HepG2 (cell line): ENCODE data around the gene BTF3L4. TPM values are rescaled to one million over a fixed set of nuclear protein-coding genes. Genes with fewer than 3 reads are reported as not detected.

Experiments used
- ATAC-seq: fragments of 200-7000 bp; cut with Tn5 transposase; 3 replicates; pipeline ENCODE4 v1.9.1; 2020; ENCODE audit warnings: mild to moderate bottlenecking, moderate library complexity
- BruUV-seq: library from RNA; stranded (reverse); fragments of 400-500 nt; replicated peaks from 2 replicates; lab custom pipeline; 2021; lab: Mats Ljungman, UMichigan
- CTCF ChIA-PET: fragments of 300-600 bp; formaldehyde crosslinking; extraction: SDS; loops from one replicate; lab custom pipeline; 2021; ENCODE audit warnings: low total read pairs, inconsistent platforms, low intra/inter-chr PET ratio; lab: Yijun Ruan, JAX
- POLR2A ChIA-PET: fragments of 350-600 bp; sonication (Branson Sonifier 250); formaldehyde crosslinking; loops from one replicate; lab custom pipeline; 2020; ENCODE audit warnings: antibody characterized with exemption, inconsistent platforms; lab: Yijun Ruan, JAX
- DNase-seq: peaks from one replicate; pipeline ENCODE4 v3.0.0-alpha.2; 2015; ENCODE audit warnings: low spot score
- FAIRE-seq: peaks from 3 replicates; lab custom pipeline; 2011; peaks lifted over from hg19 to GRCh38; lab: Jason Lieb, UNC
- H2AFZ ChIP-seq: one replicate; pipeline ENCODE4 v1.6.1; 2011; ENCODE audit warnings: low read length, inconsistent platforms
- H3K27ac ChIP-seq: fragments of 300-600 bp; 3 replicates; pipeline ENCODE4 v1.8.0; 2011; ENCODE audit warnings: mixed run types, mild to moderate bottlenecking, mixed read lengths, low read length, inconsistent platforms; ENCODE audit not compliant: insufficient read depth; ENCODE audit errors: extremely low read length
- H3K27me3 ChIP-seq, 2 experiments: fragments of 200-600 bp in 1 of 2; 2 replicates in 1 of 2; 3 replicates in 1 of 2; pipeline versions ENCODE4 v1.6.0 to v1.8.0; 2011; ENCODE audit warnings: low read length in 2 of 2, mild to moderate bottlenecking in 2 of 2, moderate library complexity in 2 of 2, inconsistent platforms in 1 of 2; ENCODE audit not compliant: insufficient read depth in 2 of 2, control insufficient read depth in 1 of 2
- H3K36me3 ChIP-seq, 2 experiments: fragments of 200-600 bp in 1 of 2; replicated peaks in 1 of 2; 2 replicates in 1 of 2; 3 replicates in 1 of 2; pipeline versions ENCODE4 v1.5.1 to v1.8.0; 2011; ENCODE audit warnings: low read length in 2 of 2, inconsistent platforms in 1 of 2; ENCODE audit not compliant: insufficient read depth in 2 of 2, control insufficient read depth in 1 of 2
- H3K4me1 ChIP-seq: 2 replicates; pipeline ENCODE4 v1.5.1; 2012; ENCODE audit warnings: low read length, inconsistent platforms; ENCODE audit not compliant: insufficient read depth
- H3K4me2 ChIP-seq: 2 replicates; pipeline ENCODE4 v1.6.0; 2011; ENCODE audit warnings: low read depth, low read length, inconsistent platforms
- H3K4me3 ChIP-seq, 3 experiments: fragments of 200-600 bp in 1 of 3; sonication (generic), shearing (Covaris generic) in 1 of 3; replicated peaks in 1 of 3; 2 replicates each; pipeline ENCODE4 v1.5.1; 2011 to 2016; ENCODE audit warnings: low read length in 3 of 3, inconsistent platforms in 2 of 3, low read depth in 2 of 3, mild to moderate bottlenecking in 2 of 3, control low read depth in 1 of 3, mixed read lengths in 1 of 3; ENCODE audit not compliant: insufficient read depth in 1 of 3
- H3K79me2 ChIP-seq: one replicate; pipeline ENCODE4 v1.6.1; 2011; ENCODE audit warnings: low read length, inconsistent platforms; ENCODE audit not compliant: insufficient read depth
- H3K9ac ChIP-seq: 2 replicates; pipeline ENCODE4 v1.6.0; 2011; ENCODE audit warnings: mild to moderate bottlenecking, low read depth, low read length, inconsistent platforms; ENCODE audit not compliant: insufficient read depth
- H3K9me3 ChIP-seq: 2 replicates; pipeline ENCODE4 v1.5.1; 2012; ENCODE audit warnings: mild to moderate bottlenecking, low read length
- H4K20me1 ChIP-seq: 2 replicates; pipeline ENCODE4 v1.6.0; 2011; ENCODE audit warnings: inconsistent platforms, mild to moderate bottlenecking, low read length, moderate library complexity; ENCODE audit not compliant: insufficient read depth
- KLF15 ChIP-seq: sonication (generic); formaldehyde crosslinking; IDR thresholded peaks from 2 replicates; pipeline ENCODE4 v1.8.1; 2023; ENCODE audit warnings: borderline replicate concordance, mild to moderate bottlenecking, inconsistent platforms, missing genetic modification reagents, mixed read lengths
- SMARCC2 ChIP-seq: fragments of 450-650 bp; IDR thresholded peaks from 2 replicates; pipeline ENCODE4 v1.6.1; 2017; ENCODE audit warnings: antibody characterized with exemption, mild to moderate bottlenecking
- STAT5B ChIP-seq: sonication (generic); formaldehyde crosslinking; IDR thresholded peaks from 2 replicates; pipeline ENCODE4 v1.4.0; 2020; ENCODE audit warnings: missing genetic modification reagents
- WIZ ChIP-seq: sonication (generic); formaldehyde crosslinking; IDR thresholded peaks from 2 replicates; pipeline ENCODE4 v1.5.1; 2020; ENCODE audit warnings: mild to moderate bottlenecking, missing genetic modification reagents
- ZC3H13 ChIP-seq: sonication (generic); formaldehyde crosslinking; IDR thresholded peaks from 2 replicates; pipeline ENCODE4 v1.8.1; 2023; ENCODE audit warnings: mild to moderate bottlenecking, missing genetic modification reagents, moderate library complexity
- ZFAT ChIP-seq: sonication (generic); formaldehyde crosslinking; conservative IDR thresholded peaks from 2 replicates; pipeline ENCODE4 v1.8.1; 2023; ENCODE audit warnings: missing genetic modification reagents, inconsistent platforms
- ZFP90 ChIP-seq: sonication (generic); formaldehyde crosslinking; IDR thresholded peaks from 2 replicates; pipeline ENCODE4 v1.8.0; 2022; ENCODE audit warnings: missing genetic modification reagents, mild to moderate bottlenecking, inconsistent platforms, borderline replicate concordance
- ZNF512 ChIP-seq: sonication (generic); formaldehyde crosslinking; IDR thresholded peaks from 2 replicates; pipeline ENCODE4 v1.4.0; 2020; ENCODE audit warnings: mild to moderate bottlenecking, missing genetic modification reagents
- ZNF605 ChIP-seq: sonication (generic); formaldehyde crosslinking; IDR thresholded peaks from 2 replicates; pipeline ENCODE4 v1.8.0; 2022; ENCODE audit warnings: mild to moderate bottlenecking, missing genetic modification reagents
- WGBS: methylation state at CpG from one replicate; pipeline ENCODE4 v1.1.6; 2017; ENCODE audit warnings: low lambda C conversion rate; 5-methylcytosine and 5-hydroxymethylcytosine counted together
- in situ Hi-C: cut with HindIII; loops from 2 replicates; pipeline ENCODE4 v1.10.0; 2017; ENCODE audit warnings: low pct_unique_long_range_greater_than_20kb; ENCODE audit not compliant: extremely low pct_ligation_motif_present
- intact Hi-C: fragments of 100-400 bp; cut with micrococcal nuclease; formaldehyde crosslinking; loops from one replicate; pipeline ENCODE4 v1.10.0; 2022; ENCODE audit not compliant: unreplicated experiment
- polyA plus RNA-seq, 8 experiments: library from polyadenylated mRNA; depleted of rRNA in 3 of 8; stranded (reverse) in 7 of 8; unstranded in 1 of 8; fragments of >200 nt; fragmentation: Illumina TruSeq in 4 of 8; extraction: Trizol in 4 of 8; gene quantifications; 2 replicates each; pipeline versions ENCODE4 v1.2.1 to v1.2.3, GENCODE V29; 2011 to 2016; ENCODE audit warnings: low read depth in 4 of 8, missing spikeins in 1 of 8, mixed read lengths in 1 of 8; ENCODE audit not compliant: insufficient read depth in 1 of 8
- total RNA-seq, 5 experiments: library from RNA; depleted of rRNA; stranded (reverse); fragments of >200 nt; fragmentation: Illumina TruSeq; extraction: Trizol; gene quantifications; 2 replicates each; pipeline ENCODE4 v1.2.3, GENCODE V29; 2016; ENCODE audit warnings: low read depth in 1 of 5

Gene BTF3L4
- total and polyA plus RNA-seq, 2 of the 13 experiments (the other 11 are each of a cell fraction or from before 2014, with no cell fraction given), result 59.0 to 74.3 TPM

DNA sequence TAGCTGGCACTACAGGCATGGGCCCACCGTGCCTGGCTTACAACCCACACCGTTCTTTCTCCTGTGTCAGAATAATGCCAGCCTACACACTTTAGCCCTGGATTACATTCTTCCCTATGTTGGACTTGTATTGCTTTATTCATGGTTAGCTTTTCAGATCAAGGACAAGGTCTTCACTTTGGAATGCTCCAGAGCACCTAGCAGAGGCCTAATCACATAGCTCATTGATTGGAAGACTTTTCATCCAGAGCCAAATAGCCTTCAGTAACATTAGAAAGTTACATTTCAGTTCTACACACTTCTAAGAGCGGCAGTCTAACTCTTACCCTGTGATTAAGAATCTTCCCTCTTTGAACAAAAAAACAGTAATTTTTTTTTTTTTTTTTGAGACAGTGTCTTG lies 56.4 kb downstream of the BTF3L4 start:
- H2AFZ ChIP-seq, result no peak overlapping the region
- TF ChIP-seq KLF15 (CRISPR knock-in tag), result no peak
- TF ChIP-seq ZC3H13 (CRISPR knock-in tag), result no peak
- TF ChIP-seq ZNF512 (CRISPR knock-in tag), result no peak
- TF ChIP-seq STAT5B (CRISPR knock-in tag), result no peak
- no peak for TF ChIP-seq SMARCC2
- TF ChIP-seq ZFP90 (CRISPR knock-in tag), result no peak
- no peak for TF ChIP-seq WIZ (CRISPR knock-in tag)
- TF ChIP-seq ZNF605, result no peak
- TF ChIP-seq ZFAT, result no peak
- H3K36me3 ChIP-seq, result no peaks in the 10 kb centered on the region
- in situ Hi-C loops (no loop called here), intact Hi-C loops (no loop called here)
- H3K27ac ChIP-seq, result no peak overlapping the region
- POLR2A ChIA-PET, result interaction anchor here (0.7 kb wide), 1 partner anchor 13 kb away, joined by 3 read pairs; no protein-coding TSS in a partner anchor
- H3K79me2 ChIP-seq, result no peaks in the 10 kb centered on the region
- H3K9ac ChIP-seq, result no peak overlapping the region
- WGBS, result 39% methylated on average over 3 of the region's 3 CpGs
- H3K4me1 ChIP-seq, result peaks cover 5% of the 10 kb centered on the region
- CTCF ChIA-PET, result no interaction called here
- BruUV-seq, result no TSS peak
- H3K4me3 ChIP-seq, result no peak overlapping the region
- H3K4me2 ChIP-seq, result no peak overlapping the region
- no peaks in the 10 kb centered on the region; a peak in 1 of 5 replicates for H3K27me3 ChIP-seq
- ATAC-seq (no peak), FAIRE-seq (no peak), DNase-seq (no peak)
- no peaks in the 10 kb centered on the region for H3K9me3 ChIP-seq
- H4K20me1 ChIP-seq, result no peaks in the 10 kb centered on the region
